NCI-H1048 (cell line): ENCODE results near the gene C17orf107.
"Not testable (repeated sequence)": the region's sequence is repeated elsewhere in the genome, so short reads cannot be mapped to it uniquely, and the experiment has no call there.

Experiments used
- DNase-seq: peaks from one replicate; lab custom pipeline; 2025; lab: John Stamatoyannopoulos, UW

The C17orf107 gene

DNA sequence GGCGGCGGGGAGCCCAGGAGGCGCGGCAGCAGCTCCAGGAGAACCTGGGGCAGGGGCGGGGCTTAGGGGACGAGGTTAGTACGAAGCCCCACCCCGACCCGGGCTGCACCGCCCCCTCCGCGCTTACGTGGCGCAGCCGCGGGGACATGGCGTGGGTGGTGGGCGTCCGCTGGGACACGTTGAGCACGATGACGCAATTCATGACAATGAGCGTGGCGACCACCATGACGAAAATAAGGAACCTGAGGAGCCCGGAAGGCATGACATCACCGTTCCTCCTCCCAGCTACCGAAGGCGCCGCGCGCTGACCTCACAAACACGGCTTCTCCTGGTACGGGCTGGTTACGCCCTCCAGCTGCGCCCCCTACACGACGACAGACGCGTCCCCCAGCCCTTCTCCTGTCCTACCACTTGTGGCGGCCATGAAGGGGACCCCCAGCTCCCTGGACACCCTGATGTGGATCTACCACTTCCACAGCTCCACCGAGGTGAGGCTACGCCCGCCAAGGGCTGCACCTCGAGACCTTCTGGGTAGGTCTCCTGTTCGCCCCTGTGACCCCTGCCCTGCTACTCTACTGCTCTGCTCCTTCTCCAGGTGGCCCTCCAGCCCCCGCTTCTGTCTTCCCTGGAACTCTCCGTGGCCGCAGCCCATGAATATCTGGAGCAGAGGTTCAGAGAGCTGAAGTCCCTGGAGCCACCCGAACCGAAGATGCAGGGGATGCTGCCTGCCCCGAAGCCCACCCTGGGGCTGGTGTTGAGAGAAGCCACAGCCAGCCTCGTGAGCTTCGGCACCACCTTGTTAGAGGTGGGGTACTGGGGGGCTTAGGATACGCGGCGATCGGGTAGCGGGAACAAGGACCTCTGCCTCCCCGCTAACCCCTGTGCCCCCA is at the start of gene C17orf107:
Gene C17orf107 (plus strand): TSS at position 196 of the 890 bp plus-strand sequence. CDS start 227 bp downstream, at position 423.
- no peak for DNase-seq

DNA sequence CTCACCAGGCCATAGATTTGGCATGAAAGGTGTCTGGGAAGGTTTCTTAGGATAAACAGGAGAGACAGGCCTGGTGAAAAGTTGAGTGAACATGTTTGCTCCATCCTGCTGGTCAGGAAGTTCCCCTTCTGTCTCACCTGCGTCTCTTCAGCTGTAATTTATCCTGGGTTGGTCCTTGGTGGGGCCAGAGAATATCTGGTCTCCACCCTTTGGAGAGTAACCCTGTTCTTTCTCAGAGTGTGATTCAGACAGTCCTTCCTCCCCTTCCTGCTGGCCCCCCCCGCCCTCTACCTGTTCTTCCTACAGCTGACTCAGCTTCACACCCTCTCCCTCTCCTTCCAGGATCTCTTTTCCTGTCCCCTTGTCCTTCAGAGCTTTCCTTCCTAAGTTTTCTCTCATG is 49.1 kb upstream of the C17orf107 start:
- DNase-seq = no peak

DNA sequence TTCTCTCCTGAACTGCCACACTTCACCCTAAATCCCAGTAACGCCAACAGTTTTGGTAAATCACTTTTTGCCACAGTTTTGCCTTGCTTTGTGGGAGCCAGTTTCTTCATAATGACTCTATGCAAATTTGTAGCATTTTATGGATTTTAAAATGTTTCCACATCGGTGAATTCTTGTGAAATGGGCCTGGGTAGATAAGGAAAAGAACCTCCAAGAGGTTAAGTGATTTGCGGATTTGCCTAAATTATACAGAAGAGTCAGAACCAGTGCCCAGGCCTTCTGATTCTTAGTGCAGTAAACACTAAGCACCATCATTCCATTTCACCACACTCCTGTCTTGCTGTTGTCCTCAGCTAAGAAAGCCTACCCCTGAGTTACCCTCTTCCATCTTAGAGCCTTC is 48.3 kb upstream of the C17orf107 start:
- DNase-seq = peak; percentile 51

DNA sequence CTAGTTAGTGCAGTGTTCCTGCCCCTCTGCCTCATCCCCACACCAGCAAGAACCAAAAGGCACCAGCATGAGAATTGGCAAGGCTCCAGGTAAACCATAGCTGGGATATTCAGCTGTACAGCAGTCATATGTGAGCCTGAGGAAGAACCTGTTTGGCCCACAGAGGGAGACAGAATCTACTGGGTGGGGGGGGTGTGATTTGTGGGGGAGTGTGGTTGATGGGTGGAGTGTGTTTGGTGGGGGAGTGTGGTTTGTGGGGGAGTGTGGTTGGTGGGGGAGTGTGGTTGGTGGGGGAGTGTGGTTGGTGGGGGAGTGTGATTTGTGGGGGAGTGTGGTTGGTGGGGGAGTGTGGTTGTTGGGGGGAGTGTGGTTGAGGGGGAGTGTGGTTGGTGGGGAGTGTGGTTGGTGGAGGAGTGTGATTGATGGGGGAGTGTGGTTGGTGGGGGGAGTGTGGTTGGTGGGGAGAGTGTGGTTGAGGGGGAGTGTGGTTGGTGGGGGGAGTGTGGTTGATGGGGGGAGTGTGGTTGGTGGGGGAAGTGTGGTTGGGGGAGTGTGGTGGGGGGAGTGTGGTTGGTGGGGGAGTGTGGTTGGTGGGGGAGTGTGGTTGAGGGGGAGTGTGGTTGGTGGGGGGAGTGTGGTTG is 46.6 kb upstream of the C17orf107 start:
- no peak for DNase-seq

DNA sequence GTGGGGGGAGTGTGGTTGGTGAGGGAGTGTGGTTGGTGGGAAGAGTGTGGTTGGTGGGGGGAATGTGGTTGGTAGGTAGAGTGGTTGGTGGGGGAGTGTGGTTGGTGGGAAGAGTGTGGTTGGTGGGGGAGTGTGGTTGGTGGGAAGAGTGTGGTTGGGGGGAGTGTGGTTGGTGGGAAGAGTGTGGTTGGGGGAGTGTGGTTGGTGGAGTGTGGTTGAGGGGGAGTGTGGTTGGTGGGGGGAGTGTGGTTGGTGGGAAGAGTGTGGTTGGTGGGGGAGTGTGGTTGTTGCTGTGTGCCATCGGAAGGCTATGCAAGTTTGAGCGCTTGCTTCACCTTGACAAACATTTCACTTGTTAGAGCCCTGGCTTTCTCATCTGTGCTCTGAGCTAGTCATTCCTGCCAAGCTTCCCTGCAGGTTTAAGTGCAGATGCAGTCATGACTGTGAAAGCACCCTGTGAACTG is 46.1 kb upstream of the C17orf107 start:
- no peak for DNase-seq

DNA sequence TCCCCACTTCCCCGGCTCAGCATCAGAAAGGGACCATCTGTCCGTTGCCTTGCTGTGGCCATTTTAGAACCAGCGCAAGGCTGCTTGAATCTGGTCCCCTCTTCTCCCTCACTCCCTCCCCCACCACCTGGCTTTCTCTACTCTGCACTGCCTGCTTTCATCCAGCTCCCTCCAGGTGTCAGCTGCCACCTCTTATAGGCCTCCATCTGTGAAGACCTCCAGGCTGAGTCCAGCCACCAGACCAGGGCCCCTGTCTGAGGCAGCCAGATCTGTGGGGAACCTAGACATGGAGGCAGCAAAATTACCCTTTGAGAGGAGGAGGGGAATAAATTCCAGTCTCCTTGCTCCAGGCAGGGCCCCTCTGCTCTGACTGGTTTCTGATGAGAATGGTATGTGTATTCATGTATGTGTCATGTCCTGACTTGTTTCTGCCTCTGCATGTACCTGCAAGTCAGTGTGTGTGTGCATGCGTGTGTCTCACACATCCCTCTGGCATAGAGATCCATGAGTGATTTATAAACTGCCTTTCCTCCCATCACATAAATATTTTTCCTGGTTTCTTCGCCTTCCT is 45.1 kb upstream of the C17orf107 start:
- DNase-seq = no peak

DNA sequence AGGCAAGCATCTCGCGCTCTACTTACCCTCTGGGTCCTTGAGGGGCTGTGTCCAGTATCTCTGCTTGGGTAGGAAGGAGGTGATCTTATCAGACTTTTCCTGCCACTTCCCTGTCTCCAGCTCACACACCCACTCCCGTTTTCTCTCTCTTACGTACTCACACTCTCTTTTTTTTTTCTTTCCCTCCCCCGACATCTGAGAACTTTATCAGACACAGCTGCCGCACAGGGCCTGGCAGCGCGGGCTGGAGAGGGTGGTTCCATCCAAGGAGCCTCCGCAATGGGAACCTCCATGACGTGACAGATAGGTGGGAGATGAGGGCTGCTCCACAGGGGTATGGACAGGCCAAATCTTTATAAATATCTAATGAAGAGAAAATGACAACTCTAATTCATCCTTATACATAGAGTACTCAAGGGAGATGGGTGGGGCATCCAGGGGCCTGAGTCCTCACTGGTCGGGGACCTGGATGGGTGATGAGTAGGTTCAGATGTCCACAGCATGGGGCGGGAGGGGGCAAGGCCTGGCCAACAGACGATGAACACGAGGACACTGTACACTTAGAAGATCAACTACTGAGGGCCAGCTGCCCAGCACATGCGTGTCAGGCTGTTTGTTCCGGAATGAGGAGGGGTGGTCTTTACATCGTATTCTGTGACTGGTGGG is 42.9 kb upstream of the C17orf107 start:
- no peak for DNase-seq

DNA sequence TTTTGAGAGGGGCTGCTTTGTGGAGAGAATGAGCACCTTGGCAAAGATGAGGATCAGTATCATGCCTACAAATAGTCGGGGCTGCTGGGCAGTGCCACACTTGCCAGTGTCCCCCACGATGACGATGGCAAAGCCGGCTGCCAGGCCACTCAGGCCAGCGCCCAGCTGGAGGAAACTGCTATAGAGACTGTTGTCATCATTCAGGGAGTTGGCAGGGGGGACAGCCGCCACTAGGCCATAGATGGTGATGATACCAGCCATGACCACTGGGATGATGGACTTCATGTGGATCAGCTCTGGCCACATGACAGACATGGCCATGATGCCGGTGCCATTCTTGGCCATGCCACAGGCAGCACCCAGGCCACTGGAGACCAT is 42.4 kb upstream of the C17orf107 start:
- no peak for DNase-seq

DNA sequence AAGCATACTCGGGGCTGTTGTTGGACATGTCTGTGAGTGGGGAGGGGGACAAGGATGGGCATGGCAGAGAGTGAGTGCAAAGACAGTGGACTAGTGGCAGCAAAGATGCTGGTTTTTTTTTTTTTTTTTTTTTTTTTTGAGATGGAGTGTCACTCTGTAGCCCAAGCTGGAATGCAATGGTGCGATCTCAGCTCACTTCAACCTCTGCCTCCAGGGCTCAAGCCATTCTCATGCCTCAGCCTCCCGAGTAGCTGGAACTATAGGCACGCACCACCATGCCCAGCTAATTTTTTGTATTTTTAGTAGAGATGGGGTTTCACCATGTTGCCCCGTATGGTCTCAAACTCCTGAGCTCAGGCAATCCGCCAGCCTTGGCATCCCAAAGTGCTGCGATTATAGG is 42.0 kb upstream of the C17orf107 start:
- DNase-seq = not testable (repeated sequence)

DNA sequence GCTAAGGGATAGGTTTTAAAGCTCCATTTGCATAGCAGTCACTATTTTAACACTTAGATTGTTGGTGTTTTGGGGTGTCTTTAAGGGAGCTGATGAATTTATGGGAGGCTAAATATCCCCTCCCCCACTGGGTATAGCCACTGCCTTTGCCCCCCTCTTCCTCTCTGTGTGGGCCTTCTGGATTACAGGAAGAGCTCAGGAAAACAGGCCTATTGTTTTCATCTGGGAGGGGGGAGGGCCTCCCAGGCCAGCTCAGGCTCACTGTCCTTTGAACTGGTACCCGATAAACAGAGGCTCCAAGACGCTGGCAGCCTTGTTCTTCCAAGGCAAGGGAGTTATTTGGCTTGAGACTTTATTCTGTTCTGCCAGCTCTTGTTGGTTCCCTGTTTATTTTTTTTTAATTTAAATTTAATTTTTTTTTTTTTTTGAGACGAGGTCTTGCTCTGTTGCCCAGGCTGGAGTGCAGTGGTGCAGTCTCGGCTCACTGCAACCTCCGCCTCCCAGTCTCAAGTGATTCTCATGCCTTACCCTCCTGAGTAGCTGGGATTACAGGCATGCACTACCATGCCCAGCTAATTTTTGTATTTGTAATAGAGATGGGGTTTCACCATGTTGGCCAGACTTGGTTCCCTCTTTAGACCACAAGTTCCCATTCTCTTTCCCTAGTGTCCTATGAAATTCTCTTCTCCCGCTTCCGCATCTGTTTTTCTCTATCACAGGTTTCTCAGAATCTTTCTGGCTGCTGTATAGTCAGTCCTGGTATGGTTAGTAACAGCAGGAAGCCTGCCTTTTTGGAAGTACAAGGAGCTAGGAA is 41.1 kb upstream of the C17orf107 start:
- no peak for DNase-seq

DNA sequence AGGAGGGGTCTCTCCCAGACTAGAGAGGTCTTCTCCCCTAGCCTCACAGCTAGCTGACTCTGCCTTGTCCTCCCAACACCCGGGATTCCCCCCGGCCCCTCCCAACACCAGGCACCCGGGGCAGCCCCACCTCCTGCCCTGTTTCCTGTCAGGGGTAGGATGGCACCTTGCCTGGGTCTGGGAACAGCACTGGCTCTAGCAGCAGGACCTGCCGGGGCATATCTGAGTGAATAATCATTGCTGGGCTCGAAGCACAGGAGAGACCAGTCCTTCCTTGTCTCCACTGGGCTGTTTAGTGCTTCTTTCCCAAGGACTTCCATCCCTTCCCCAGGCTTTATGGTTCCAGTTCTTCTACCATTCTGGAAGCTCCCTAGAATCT is 40.5 kb upstream of the C17orf107 start:
- no peak for DNase-seq

DNA sequence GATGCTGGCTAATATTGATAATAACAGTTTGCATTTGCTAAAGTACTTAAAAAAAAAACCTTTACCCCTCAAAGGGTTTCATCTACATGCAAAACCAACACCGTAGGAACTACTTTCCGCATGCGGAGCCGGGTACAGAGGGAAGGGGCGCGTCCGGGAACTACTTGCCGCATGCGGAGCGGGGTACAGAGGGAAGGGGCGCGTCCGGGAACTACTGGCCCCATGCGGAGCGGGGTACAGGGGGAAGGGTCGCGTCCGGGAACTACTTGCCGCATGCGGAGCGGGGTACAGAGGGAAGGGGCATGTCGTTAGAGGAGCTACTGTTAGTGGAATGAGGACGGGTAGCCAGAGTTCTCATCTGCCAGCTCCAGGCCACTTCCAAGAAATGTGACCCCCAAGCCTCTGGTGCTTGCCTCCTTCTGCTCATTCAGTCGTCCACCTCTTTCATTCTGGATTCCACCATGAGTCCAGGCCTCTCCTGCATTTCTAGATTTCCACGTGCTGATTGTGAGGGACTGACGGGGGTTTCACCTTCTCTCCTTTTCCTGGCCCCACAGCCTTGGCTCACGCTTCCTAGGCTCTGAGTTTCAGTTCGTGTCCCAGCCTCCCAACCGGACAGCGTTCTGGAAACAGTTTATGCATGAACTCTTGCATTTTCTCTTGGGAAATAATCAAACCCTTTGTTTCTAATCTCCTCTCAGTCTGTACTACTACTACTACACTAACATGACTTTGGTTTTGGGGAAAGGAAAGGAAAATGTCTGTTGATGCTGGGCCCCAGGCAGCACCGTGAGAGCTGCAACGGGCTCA is 39.3 kb upstream of the C17orf107 start:
- DNase-seq = no peak

DNA sequence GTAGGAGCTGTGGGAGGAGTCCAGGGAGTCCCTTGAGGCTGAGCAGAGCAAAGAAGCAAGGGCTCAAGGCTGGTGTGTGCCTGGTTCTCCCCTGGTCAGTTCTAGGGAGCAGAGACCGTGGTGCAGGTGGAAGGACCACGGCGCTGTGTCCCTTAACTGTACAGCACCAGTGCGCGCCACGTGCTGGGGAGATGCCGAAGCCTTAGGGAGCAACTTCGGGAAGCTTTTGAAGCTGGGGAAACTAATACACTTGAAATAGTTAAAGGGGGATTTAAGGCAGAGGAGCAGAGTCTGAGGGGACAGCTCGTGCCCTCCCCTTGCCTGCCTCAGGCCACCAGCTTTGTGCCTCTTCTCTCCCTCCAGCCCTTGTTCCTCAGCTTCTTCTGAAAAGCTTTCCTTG is 38.7 kb upstream of the C17orf107 start:
- DNase-seq = no peak

DNA sequence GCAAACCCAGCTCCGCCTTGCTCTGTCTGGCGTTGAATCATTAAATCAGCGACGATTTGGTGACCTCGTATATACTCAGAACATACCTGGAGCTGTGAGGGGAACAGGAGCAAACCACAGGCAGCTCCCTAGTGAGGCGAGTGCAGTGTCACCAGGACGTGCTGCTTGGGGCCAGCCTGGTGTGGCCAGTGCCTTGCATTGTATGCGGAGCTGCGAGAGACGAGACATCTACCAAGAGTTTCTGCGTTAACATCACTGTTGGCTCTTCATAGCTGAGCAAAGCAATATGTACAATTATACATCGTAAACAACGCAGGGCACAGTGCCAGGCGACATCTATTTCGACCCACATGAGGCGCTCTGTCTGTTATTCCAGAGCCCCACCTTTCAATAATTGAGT is 38.3 kb upstream of the C17orf107 start:
- no peak for DNase-seq

DNA sequence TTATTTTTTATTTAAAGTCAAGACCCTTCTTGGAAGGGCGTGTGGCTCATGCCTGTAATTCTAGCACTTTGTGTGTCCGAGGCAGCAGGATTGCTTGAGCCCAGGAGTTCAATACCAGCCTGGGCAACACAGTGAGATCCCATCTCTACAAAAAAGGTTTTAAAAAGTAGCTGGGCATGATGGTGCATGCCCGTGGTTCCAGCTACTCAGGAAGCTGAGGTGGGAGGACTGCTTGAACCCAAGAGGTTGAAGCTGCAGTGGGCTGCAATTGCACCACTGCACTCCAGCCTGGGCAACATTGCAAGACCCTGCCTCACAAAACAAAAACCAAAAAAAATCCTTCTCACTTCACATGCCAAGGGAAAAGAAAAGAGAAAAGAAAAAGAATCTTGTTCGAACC is 36.6 kb upstream of the C17orf107 start:
- no peak for DNase-seq

DNA sequence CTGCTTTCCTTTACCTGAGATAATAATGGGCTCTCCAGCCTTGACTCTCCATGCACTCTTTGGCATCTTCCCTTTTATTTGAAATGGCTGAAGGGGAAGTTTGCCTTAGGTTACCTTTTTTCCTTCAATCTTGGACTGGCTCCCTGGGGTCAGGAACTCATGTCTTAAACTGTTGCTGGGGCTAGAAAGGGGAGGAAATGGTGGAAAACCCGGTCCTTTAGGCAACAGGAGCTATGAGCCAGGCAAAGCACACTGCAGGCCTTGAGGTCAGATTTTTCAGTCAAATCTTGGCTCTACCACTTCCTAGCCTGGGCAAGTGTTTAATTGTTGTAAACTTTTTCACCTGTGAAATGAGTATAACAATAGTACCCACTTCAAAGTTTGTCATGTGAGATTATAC is 36.0 kb upstream of the C17orf107 start:
- DNase-seq = no peak

DNA sequence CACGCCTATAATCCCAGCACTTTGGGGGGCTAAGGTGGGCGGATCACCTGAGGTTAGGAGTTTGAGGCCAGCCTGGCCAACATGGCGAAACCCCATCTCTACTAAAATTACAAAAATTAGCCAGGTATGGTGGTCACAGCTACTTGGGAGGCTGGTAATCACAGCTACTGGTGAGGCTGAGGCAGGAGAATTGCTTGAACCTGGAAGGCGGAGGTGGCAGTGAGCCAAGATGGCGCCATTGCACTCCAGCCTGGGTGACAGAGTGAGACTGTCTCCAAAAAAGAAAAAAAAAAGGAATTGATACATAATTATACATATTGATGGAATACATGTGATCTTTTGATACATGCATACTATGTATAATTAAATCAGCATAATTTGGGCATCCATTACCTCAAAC is 31.8 kb upstream of the C17orf107 start:
- not testable (repeated sequence) for DNase-seq

DNA sequence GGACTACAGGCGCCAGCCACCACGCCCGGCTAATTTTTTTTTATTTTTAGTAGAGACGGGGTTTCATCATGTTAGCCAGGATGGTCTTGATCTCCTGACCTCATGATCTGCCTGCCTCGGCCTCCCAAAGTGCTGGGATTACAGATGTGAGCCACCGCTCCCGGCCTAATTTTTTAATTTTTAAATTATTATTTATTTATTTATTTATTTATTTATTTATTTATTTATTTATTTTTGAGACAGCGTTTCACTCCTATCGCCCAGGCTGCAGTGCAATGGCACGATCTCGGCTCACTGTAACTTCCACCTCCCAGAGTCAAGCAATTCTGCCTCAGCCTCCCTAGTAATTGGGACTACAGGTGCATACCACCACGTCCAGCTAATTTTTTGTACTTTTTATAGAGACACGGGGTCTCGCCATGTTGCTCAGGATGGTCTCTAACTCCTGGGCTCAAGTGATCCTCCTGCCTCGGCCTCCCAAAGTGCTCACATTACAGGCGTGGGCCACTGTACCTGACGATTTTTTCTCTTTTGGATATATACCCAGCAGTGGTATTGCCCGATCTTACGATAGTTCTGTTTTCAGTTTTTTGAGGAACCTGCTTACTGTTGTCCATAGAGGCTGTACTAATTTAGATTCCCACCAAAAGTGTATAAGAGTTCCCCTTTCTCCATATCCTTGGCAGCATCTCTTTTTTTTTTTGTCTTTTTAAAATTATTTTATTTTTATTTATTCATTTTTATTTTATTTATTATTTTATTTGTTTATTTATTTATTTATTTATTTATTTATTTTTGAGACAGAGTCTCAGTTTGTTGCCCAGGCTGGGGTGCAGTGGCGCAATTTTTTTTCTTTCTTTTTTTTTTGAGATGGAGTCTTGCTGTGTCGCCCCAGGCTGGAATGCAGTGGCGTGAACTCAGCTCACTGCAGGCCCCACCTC is 30.0 kb upstream of the C17orf107 start:
- DNase-seq = not testable (repeated sequence)

DNA sequence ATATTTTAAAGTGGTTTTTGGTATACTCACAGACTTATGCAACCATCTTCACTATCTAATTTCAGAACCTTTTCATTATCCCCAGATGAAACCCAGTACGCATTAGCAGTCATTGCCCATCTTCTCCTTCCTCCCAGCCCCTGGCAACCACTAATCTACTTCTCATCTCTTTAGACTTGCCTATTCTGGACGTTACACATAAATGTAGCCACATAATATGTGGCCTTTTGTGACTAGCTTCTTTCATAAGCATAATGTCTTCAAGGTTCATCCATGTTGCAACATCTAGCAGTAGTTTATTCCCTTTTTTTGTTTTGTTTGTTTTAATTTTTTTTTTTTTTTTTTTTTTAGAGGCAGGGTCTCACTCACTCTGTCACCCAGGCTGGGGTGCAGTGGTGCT is 28.5 kb upstream of the C17orf107 start:
- no peak for DNase-seq

DNA sequence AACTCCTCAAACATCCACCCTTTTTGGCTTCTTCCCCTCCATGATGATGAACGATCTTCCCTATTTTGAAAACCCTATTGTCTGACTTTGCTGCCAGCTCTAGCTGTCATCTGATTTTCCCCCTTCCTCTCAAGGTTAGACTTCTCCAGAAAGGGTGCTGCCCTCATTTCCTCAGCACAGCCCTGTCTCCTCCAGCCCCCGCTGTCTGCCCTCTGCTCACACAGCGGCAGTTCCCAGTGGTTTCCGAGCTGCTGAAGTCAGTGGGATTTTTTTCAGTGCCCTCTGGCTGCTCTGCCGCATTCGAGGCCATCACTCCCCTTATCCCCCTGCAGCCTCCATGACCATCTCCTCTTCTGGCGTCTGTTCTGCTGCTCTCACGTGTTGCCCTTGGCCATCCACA is 26.6 kb upstream of the C17orf107 start:
- DNase-seq = no peak
